Cardiac muscle cell (in vitro differentiated cells and primary cell): ENCODE measurements around the gene FAM217A. TPM values are rescaled to one million over a fixed set of nuclear protein-coding genes. Genes with fewer than 3 reads are reported as not detected.

Experiments
- DNase-seq, 2 donors: peaks; one replicate each; pipeline versions ENCODE4 v3.0.0 to v3.0.0-alpha.2; 2010 to 2017; ENCODE audit warnings: low read depth in 1 of 2, low spot score in 1 of 2
- H3K27ac ChIP-seq: fragments of 200-600 bp; sonication (generic); 2 replicates; pipeline ENCODE4 v1.5.1; 2016
- H3K27me3 ChIP-seq: fragments of 200-600 bp; sonication (generic); 2 replicates; pipeline ENCODE4 v1.6.0; 2016; ENCODE audit warnings: control low read depth
- H3K36me3 ChIP-seq: fragments of 200-600 bp; sonication (generic); 2 replicates; pipeline ENCODE4 v1.5.1; 2016; ENCODE audit warnings: control low read depth
- H3K4me1 ChIP-seq: fragments of 200-600 bp; sonication (generic); 2 replicates; pipeline ENCODE4 v1.8.1; 2017; ENCODE audit warnings: low read depth, mild to moderate bottlenecking, mixed run types
- H3K4me3 ChIP-seq: fragments of 200-600 bp; sonication (generic); 2 replicates; pipeline ENCODE4 v1.5.1; 2016; ENCODE audit warnings: mild to moderate bottlenecking
- H3K9me3 ChIP-seq: fragments of 200-600 bp; sonication (generic); 2 replicates; pipeline ENCODE4 v1.5.1; 2017; ENCODE audit warnings: low read depth, mild to moderate bottlenecking, control low read depth
- CTCF ChIP-seq: IDR thresholded peaks from 2 replicates; pipeline ENCODE4 v1.5.1; 2012; ENCODE audit warnings: low read depth, mild to moderate bottlenecking, low read length
- polyA plus RNA-seq: library from polyadenylated mRNA; unstranded; fragments of >200 nt; fragmentation: Nextera tagmentation; extraction: Ambion mirVana; gene quantifications from 2 replicates; pipeline ENCODE4 v1.2.1, GENCODE V29; 2016
- total RNA-seq: library from RNA; depleted of rRNA; stranded (reverse); fragments of >200 nt; gene quantifications from 2 replicates; pipeline ENCODE4 v1.2.3, GENCODE V29; 2016

Gene FAM217A
- total and polyA plus RNA-seq, 2 experiments from 2014 or later, result not detected

GRCh38 chr6:4074478-4075235 lies 4.3 kb downstream of the FAM217A start:
- Histone ChIP-seq H3K27ac (no peak overlapping the region), H3K36me3 (no peaks in the 10 kb centered on the region), H3K9me3 (no peaks in the 10 kb centered on the region), H3K4me1 (no peaks in the 10 kb centered on the region), H3K27me3 (no peaks in the 10 kb centered on the region), H3K4me3 (no peak overlapping the region)
- TF ChIP-seq CTCF, result no peak
- DNase-seq, result no peak

GRCh38 chr6:4071330-4071729 lies 7.6 kb downstream of the FAM217A start:
- Histone ChIP-seq H3K36me3 (no peaks in the 10 kb centered on the region), H3K4me3 (no peak overlapping the region), H3K4me1 (no peaks in the 10 kb centered on the region), H3K27ac (no peak overlapping the region), H3K9me3 (no peaks in the 10 kb centered on the region), H3K27me3 (no peaks in the 10 kb centered on the region)
- no peak for DNase-seq
- TF ChIP-seq CTCF, result no peak

- no peaks in the 10 kb centered on the region for H3K4me1 ChIP-seq
- no peak overlapping the region for H3K27ac ChIP-seq
- TF ChIP-seq CTCF, result no peak
- DNase-seq, result no peak
- no peaks in the 10 kb centered on the region for H3K27me3 ChIP-seq
- no peak overlapping the region for H3K4me3 ChIP-seq
- H3K9me3 ChIP-seq, result no peaks in the 10 kb centered on the region
- H3K36me3 ChIP-seq, result peaks cover 6% of the 10 kb centered on the region
These were observed 9.7 kb downstream of the FAM217A start for GRCh38 chr6:4069199-4069598.

- no peak for TF ChIP-seq CTCF
- Histone ChIP-seq H3K27me3 (no peaks in the 10 kb centered on the region), H3K4me1 (no peaks in the 10 kb centered on the region), H3K9me3 (no peaks in the 10 kb centered on the region), H3K27ac (no peak overlapping the region), H3K4me3 (no peak overlapping the region), H3K36me3 (peaks cover 17% of the 10 kb centered on the region)
- DNase-seq, result no peak
These were observed 11.3 kb downstream of the FAM217A start for GRCh38 chr6:4067673-4068072.

GRCh38 chr6:4066029-4066755 lies 12.7 kb downstream of the FAM217A start:
- TF ChIP-seq CTCF, result no peak
- Histone ChIP-seq H3K4me1 (no peaks in the 10 kb centered on the region), H3K9me3 (no peaks in the 10 kb centered on the region), H3K36me3 (peaks cover 31% of the 10 kb centered on the region), H3K4me3 (no peak overlapping the region), H3K27ac (peak overlapping the region; percentile 21), H3K27me3 (no peaks in the 10 kb centered on the region)
- DNase-seq, result no peak
